Fibroblast of the aortic adventitia (primary cell): ENCODE results near the gene TSHZ2. TPM values are rescaled to one million over a fixed set of nuclear protein-coding genes. Genes with fewer than 3 reads are reported as not detected.
A peak's percentile ranks its signal among the peaks of the same experiment; 100 is the strongest.

Experiments
- DNase-seq: peaks from one replicate; pipeline ENCODE4 v3.0.0-alpha.2; 2010; ENCODE audit warnings: low read depth
- H3K4me3 ChIP-seq: 2 replicates; pipeline ENCODE4 v1.5.1; 2011; ENCODE audit warnings: low read depth, mild to moderate bottlenecking, control low read depth, low read length, moderate library complexity
- total RNA-seq: library from RNA; depleted of rRNA; stranded (reverse); fragments of >200 nt; gene quantifications from 2 replicates; pipeline ENCODE4 v1.2.3, GENCODE V29; 2012; ENCODE audit warnings: low replicate concordance
- TF ChIP-seq, protein P1 (sequence below): IDR thresholded peaks from 2 replicates; pipeline ENCODE4 v1.5.1; 2011; ENCODE audit warnings: mild to moderate bottlenecking, low read length, control low read depth, inconsistent platforms; ENCODE audit not compliant: insufficient read depth

The TSHZ2 gene
- total RNA-seq, 1 donor = 6.9 TPM

DNA sequence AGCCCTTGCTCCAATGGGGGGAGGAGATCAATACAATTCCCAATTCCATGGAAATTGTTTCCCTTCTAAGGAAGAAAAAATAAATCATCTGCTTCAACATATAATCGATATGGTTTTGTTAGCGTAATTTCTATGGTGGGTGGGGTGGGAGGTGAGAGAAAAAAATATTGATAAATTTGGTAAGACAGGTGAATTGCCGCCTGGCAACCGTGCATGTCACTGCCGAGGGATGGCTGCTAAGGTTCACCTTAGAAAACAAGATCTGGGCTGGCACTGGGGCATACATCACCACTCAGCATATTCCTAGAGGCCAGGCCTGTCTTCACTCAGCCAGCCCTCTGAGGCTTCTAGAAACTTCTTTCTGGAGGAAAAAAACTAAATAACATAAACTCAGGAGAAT, 517.4 kb downstream of the TSHZ2 start:
- TF ChIP-seq, protein P1, sequence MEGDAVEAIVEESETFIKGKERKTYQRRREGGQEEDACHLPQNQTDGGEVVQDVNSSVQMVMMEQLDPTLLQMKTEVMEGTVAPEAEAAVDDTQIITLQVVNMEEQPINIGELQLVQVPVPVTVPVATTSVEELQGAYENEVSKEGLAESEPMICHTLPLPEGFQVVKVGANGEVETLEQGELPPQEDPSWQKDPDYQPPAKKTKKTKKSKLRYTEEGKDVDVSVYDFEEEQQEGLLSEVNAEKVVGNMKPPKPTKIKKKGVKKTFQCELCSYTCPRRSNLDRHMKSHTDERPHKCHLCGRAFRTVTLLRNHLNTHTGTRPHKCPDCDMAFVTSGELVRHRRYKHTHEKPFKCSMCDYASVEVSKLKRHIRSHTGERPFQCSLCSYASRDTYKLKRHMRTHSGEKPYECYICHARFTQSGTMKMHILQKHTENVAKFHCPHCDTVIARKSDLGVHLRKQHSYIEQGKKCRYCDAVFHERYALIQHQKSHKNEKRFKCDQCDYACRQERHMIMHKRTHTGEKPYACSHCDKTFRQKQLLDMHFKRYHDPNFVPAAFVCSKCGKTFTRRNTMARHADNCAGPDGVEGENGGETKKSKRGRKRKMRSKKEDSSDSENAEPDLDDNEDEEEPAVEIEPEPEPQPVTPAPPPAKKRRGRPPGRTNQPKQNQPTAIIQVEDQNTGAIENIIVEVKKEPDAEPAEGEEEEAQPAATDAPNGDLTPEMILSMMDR = no peak
- H3K4me3 ChIP-seq = no peak overlapping the region
- DNase-seq = no peak

DNA sequence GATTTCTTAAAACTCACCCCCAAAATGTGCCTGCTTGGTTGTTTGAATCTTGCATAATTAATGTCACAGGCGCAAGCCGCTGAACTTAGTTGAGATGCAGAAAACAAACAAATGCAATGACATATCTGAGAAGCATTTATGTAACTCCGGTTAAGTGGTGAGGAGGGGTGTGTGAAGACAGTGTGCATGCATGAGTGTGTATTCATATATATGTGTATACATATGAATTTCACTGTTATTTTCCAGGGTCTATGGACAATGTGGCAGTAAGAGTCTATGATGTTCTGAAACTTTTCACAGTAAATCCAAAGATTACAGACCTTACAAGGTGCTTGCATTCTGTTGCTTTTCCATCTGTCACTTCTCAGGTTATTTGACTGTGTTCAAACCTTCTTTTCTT, 518.5 kb downstream of the TSHZ2 start:
- TF ChIP-seq, protein P1 = no peak
- DNase-seq = no peak
- no peak overlapping the region for H3K4me3 ChIP-seq

DNA sequence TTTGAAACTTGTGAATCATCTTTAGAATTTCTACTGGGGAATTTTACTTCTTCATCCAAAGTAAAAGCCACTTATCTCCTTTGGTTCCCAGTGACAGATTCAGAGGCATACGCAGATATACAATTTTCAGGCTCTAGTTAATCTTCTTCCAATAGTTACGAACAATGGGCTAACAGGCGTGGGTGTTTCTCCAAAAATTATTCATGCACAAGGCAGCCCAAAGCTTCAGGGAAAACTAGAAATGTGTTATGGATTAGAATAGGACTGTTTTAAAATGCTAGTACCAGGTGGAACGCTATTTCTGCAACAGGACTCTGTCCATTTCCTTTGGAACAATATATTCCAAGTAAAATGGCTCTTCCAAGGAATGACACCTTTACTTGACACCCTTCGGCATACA, 519.3 kb downstream of the TSHZ2 start:
- TF ChIP-seq, protein P1 = no peak
- no peak overlapping the region for H3K4me3 ChIP-seq
- peak; percentile 16 for DNase-seq

DNA sequence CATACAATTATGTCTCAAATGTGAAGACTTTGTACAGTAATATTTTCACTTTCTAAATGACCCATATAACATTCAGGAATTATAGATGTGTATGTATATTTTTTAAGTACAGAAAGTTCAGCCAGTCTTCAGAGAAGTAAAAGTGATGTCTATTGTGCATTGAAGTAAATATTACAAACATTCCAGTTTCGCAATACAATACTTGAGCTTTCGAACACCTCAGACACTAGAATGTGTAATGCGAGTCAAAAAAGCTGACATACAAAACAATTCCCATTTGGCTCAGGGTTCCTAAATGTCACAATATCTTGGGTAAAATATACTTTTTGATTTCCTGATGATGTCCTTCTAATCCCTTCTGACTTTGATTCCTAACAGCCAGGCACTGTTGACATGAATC, 520.1 kb downstream of the TSHZ2 start:
- no peak overlapping the region for H3K4me3 ChIP-seq
- TF ChIP-seq, protein P1 = no peak
- no peak for DNase-seq

DNA sequence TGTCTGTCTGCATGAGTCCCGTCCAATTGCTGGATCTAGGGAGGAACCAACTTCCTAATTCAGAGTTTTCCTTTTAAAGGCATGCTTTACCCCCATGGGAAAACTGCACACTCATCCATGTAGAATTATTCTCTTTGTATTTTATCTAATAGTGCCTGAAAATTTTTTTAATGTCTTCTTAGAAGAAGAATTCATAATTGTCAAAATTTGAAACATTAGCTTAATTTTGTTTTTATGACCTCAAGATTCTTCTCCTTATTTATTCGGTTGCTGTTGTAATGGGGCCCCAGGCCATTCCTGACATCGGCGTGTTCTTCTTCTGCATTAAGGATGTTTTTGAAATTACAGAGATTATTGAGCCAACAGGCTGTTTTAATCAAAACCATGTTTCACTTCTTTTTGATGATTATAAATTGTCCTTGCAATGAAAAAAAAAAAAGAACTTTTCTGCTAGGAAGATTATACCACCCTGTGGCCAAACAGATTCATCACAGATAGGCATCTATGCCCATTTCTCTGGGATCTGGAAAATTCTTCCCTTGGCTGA, 521.2 kb downstream of the TSHZ2 start:
- TF ChIP-seq, protein P1 = peak; percentile 7
- DNase-seq = peak; percentile 20
- H3K4me3 ChIP-seq = no peak overlapping the region

DNA sequence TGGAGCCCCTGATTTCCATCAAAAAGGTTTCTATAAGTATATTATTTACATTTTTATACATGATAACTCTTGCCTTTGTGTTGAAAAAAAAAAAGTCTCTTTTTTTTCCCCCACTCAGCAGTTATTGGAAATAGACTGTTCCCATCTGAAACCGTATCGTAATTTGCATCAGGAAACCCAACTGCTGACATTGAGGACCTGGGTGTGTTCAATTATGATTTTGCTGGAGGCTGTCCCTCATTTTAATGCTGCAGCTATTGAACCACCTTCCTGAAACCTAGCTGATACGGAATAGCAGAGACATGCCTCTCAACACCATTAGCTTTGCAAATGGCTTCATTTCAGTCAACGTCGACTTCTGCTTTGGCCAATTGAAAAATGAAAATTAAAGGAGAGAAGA, 522.6 kb downstream of the TSHZ2 start:
- TF ChIP-seq, protein P1 = no peak
- DNase-seq = no peak
- H3K4me3 ChIP-seq = no peak overlapping the region
